CD4-positive, alpha-beta T cell (primary cell): Measurements from ENCODE around the gene CYTH4. TPM values are rescaled to one million over a fixed set of nuclear protein-coding genes. Genes with fewer than 3 reads are reported as not detected.
A peak's percentile ranks its signal among the peaks of the same experiment; 100 is the strongest.

Source experiments
- ATAC-seq: fragments of 200-7000 bp; cut with Tn5 transposase; one replicate; pipeline ENCODE4 v1.10.0; 2022; ENCODE audit warnings: mild to moderate bottlenecking; ENCODE audit not compliant: poor library complexity
- CTCF ChIA-PET: fragments of 350-600 bp; sonication (Branson Sonifier 250); formaldehyde crosslinking; loops from one replicate; lab custom pipeline; 2021; ENCODE audit warnings: antibody characterized with exemption, inconsistent platforms; lab: Charles Lee
- POLR2A ChIA-PET: fragments of 350-600 bp; sonication (Branson Sonifier 250); formaldehyde crosslinking; loops from one replicate; lab custom pipeline; 2021; ENCODE audit warnings: antibody characterized with exemption, inconsistent platforms; lab: Charles Lee
- DNase-seq, 14 experiments: peaks; one replicate each; pipeline ENCODE4 v3.0.0-alpha.2; 2013 to 2020; ENCODE audit warnings: mixed read lengths in 2 of 14
- H3K27ac ChIP-seq, 2 donors: one replicate each; pipeline versions ENCODE4 v1.5.1 to v1.7.0; 2013; ENCODE audit warnings: low read length in 2 of 2, low read depth in 1 of 2, mild to moderate bottlenecking in 1 of 2
- H3K27me3 ChIP-seq, 2 experiments: 1 replicate in 1 of 2; 2 replicates in 1 of 2; pipeline versions ENCODE4 v1.6.1 to v1.7.0; 2013; ENCODE audit warnings: low read length in 2 of 2, control low read depth in 1 of 2, mild to moderate bottlenecking in 1 of 2, moderate library complexity in 1 of 2; ENCODE audit not compliant: insufficient read depth in 2 of 2, control insufficient read depth in 1 of 2
- H3K36me3 ChIP-seq: one replicate; pipeline ENCODE4 v1.6.1; 2013; ENCODE audit warnings: low read length, control low read depth; ENCODE audit not compliant: insufficient read depth
- H3K4me1 ChIP-seq: one replicate; pipeline ENCODE4 v1.6.1; 2013; ENCODE audit warnings: low read length, control low read depth; ENCODE audit not compliant: insufficient read depth
- H3K4me3 ChIP-seq: one replicate; pipeline ENCODE4 v1.5.1; 2013; ENCODE audit warnings: mild to moderate bottlenecking, low read length, moderate library complexity
- H3K9me3 ChIP-seq, 2 experiments: 1 replicate in 1 of 2; 2 replicates in 1 of 2; pipeline versions ENCODE4 v1.6.1 to v1.7.0; 2013; ENCODE audit warnings: low read length in 2 of 2, mild to moderate bottlenecking in 2 of 2, control low read depth in 1 of 2, moderate library complexity in 1 of 2; ENCODE audit not compliant: control insufficient read depth in 1 of 2, insufficient read depth in 1 of 2
- H3K27ac Mint-ChIP-seq: one replicate; pipeline ENCODE4 v1.8.0; 2020; ENCODE audit warnings: mixed read lengths
- H3K27me3 Mint-ChIP-seq: one replicate; pipeline ENCODE4 v1.8.0; 2021; ENCODE audit warnings: mixed read lengths
- H3K36me3 Mint-ChIP-seq: one replicate; pipeline ENCODE4 v1.8.0; 2021; ENCODE audit warnings: low read depth, mixed read lengths
- H3K4me1 Mint-ChIP-seq: one replicate; pipeline ENCODE4 v1.8.0; 2021; ENCODE audit warnings: low read depth, mixed read lengths
- H3K4me3 Mint-ChIP-seq: one replicate; pipeline ENCODE4 v1.8.0; 2020; ENCODE audit warnings: mild to moderate bottlenecking, mixed read lengths
- H3K9me3 Mint-ChIP-seq: one replicate; pipeline ENCODE4 v1.8.0; 2020; ENCODE audit warnings: mixed read lengths
- CTCF ChIP-seq: fragments of 200-600 bp; IDR thresholded peaks from one replicate; pipeline ENCODE4 v1.8.0; 2022; ENCODE audit warnings: antibody characterized with exemption, mild to moderate bottlenecking
- intact Hi-C, 2 experiments: fragments of 100-400 bp; cut with DNase I in 1 of 2; cut with micrococcal nuclease in 1 of 2; formaldehyde crosslinking; loops; one replicate each; pipeline versions ENCODE4 v1.15.1 to v1.9.0; 2023 to 2025; cut with DNase I, micrococcal nuclease
- total RNA-seq, 174 experiments: library from RNA in 2 of 174; stranded (reverse) in 2 of 174; gene quantifications; one replicate each; pipeline ENCODE4 v1.2.3 and lab custom pipeline; 2021 to 2026

The CYTH4 gene
- total RNA-seq, 2 experiments from 2014 or later, result 134 to 138 TPM

GRCh38 chr22:37310815-37311595 lies 28.7 kb downstream of the CYTH4 start:
- POLR2A ChIA-PET, result interaction anchor here (1.2 to 5.9 kb wide), 8 partner anchors 11 to 256 kb away, joined by 3 to 35 read pairs (median 6); partner anchors contain the start of genes CYTH4 and MFNG
- Mint-ChIP-seq H3K4me1 (peaks cover 80% of the 10 kb centered on the region), H3K36me3 (peaks cover 76% of the 10 kb centered on the region), H3K9me3 (no peaks in the 10 kb centered on the region), H3K27me3 (no peaks in the 10 kb centered on the region), H3K4me3 (no peak overlapping the region), H3K27ac (peak overlapping the region; percentile 95)
- peaks cover 62% of the 10 kb centered on the region for H3K36me3 ChIP-seq
- CTCF ChIA-PET, result interaction anchor here (0.9 to 1.5 kb wide), 3 partner anchors 44 to 147 kb away, joined by 3 read pairs; no protein-coding TSS in a partner anchor
- TF ChIP-seq CTCF, result no peak
- no peaks in the 10 kb centered on the region for H3K9me3 ChIP-seq
- DNase-seq, result peak in 2 of 14 experiments; percentile 63 to 72
- ATAC-seq, result no peak
- H3K27ac ChIP-seq, result peak overlapping the region; percentile 47 to 81
- H3K27me3 ChIP-seq, result no peaks in the 10 kb centered on the region
- intact Hi-C loops, result no loop called here
- no peak overlapping the region for H3K4me3 ChIP-seq
- H3K4me1 ChIP-seq, result peaks cover 97% of the 10 kb centered on the region

- no peak overlapping the region for H3K27ac ChIP-seq
- ChIA-PET CTCF (interaction anchor here (1.5 kb wide), 1 partner anchor 51 kb away, joined by 3 read pairs; no protein-coding TSS in a partner anchor), POLR2A (interaction anchor here (1.2 to 5.9 kb wide), 3 partner anchors 27 to 68 kb away, joined by 4 to 35 read pairs (median 5); partner anchors contain the start of genes CYTH4 and RAC2)
- H3K27me3 Mint-ChIP-seq, result no peaks in the 10 kb centered on the region
- H3K4me1 Mint-ChIP-seq, result peaks cover 79% of the 10 kb centered on the region
- no peak for TF ChIP-seq CTCF
- H3K36me3 Mint-ChIP-seq, result peaks cover 69% of the 10 kb centered on the region
- H3K4me3 Mint-ChIP-seq, result no peak overlapping the region
- ATAC-seq (no peak), DNase-seq (no peak)
- H3K27ac Mint-ChIP-seq, result peak overlapping the region; percentile 95
- no peaks in the 10 kb centered on the region for H3K9me3 ChIP-seq
- H3K9me3 Mint-ChIP-seq, result no peaks in the 10 kb centered on the region
- intact Hi-C loops, result no loop called here
- H3K27me3 ChIP-seq, result no peaks in the 10 kb centered on the region
- H3K36me3 ChIP-seq, result peaks cover 54% of the 10 kb centered on the region
- H3K4me3 ChIP-seq, result no peak overlapping the region
- H3K4me1 ChIP-seq, result peaks cover 97% of the 10 kb centered on the region
Measured at GRCh38 chr22:37311761-37312312, 29.5 kb downstream of the CYTH4 start.

DNA sequence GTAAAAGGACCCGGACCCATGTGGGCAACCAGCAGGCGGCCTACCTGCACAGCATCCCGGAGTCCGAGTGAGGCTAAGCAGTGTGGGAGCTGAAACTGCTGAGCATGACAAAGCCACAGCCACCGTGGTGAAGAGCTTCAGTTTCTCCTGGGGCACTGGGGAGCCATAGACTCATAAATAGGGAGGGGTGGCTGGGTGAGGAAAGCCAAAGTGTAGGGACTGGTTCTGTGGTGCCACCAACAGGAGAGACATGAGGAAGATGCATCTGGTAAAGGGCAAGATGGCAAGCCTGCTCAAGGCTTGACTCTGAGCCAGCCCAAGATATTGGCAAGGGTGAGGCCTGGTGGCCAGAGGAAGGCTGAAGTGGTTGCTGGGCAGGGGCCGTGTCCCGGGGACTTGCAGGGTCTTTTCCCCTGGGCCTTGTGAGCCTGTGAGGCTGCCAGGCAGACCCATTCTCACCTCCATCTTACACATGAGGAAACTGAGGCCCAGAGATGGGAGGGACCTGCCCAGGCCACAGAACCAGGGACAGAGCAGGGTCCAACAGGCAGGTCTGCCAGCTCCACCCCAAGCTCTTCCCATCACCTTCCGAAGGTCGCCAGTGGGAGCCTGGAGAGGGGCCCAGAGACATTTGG lies 30.4 kb downstream of the CYTH4 start:
- no peak for TF ChIP-seq CTCF
- Histone ChIP-seq H3K9me3 (no peaks in the 10 kb centered on the region), H3K36me3 (peaks cover 54% of the 10 kb centered on the region), H3K4me3 (no peak overlapping the region), H3K4me1 (peaks cover 94% of the 10 kb centered on the region), H3K27me3 (no peaks in the 10 kb centered on the region), H3K27ac (no peak overlapping the region)
- ChIA-PET CTCF (no interaction called here), POLR2A (interaction anchor here (1.3 to 5.9 kb wide), 4 partner anchors 11 to 69 kb away, joined by 3 to 35 read pairs (median 10); partner anchors contain the start of genes CYTH4 and RAC2)
- Mint-ChIP-seq H3K27me3 (no peaks in the 10 kb centered on the region), H3K4me1 (peaks cover 74% of the 10 kb centered on the region), H3K27ac (peak overlapping the region; percentile 95), H3K36me3 (peaks cover 63% of the 10 kb centered on the region), H3K9me3 (no peaks in the 10 kb centered on the region), H3K4me3 (no peak overlapping the region)
- intact Hi-C loops, result no loop called here
- DNase-seq (peak in 2 of 14 experiments; percentile 31 to 33), ATAC-seq (no peak)
